Endothelial cell of umbilical vein (primary cell): ENCODE measurements around the gene PRRC2A. TPM values are rescaled to one million over a fixed set of nuclear protein-coding genes. Genes with fewer than 3 reads are reported as not detected.

Experiments used
- BruUV-seq: library from RNA; stranded (reverse); fragments of 400-500 nt; replicated peaks from 2 replicates; lab custom pipeline; 2021; lab: Mats Ljungman, UMichigan
- CTCF ChIA-PET: fragments of 300-600, 350-600 bp; sonication (Branson Sonifier 250); formaldehyde crosslinking; loops from one replicate; lab custom pipeline; 2021; ENCODE audit warnings: antibody characterized with exemption, inconsistent platforms; lab: Charles Lee
- POLR2A ChIA-PET: fragments of 300-600, 350-600 bp; sonication (Branson Sonifier 250); formaldehyde crosslinking; loops from one replicate; lab custom pipeline; 2021; ENCODE audit warnings: antibody characterized with exemption, inconsistent platforms; lab: Charles Lee
- DNase-seq: peaks from one replicate; pipeline ENCODE4 v3.0.0-alpha.2; 2011; ENCODE audit warnings: low read depth, low spot score
- FAIRE-seq: peaks from 2 replicates; lab custom pipeline; 2011; peaks lifted over from hg19 to GRCh38; lab: Jason Lieb, UNC
- H2AFZ ChIP-seq: 2 replicates; pipeline ENCODE4 v1.6.0; 2012; ENCODE audit warnings: low read depth, low read length, control low read depth, inconsistent platforms
- H3K27ac ChIP-seq: 2 replicates; pipeline ENCODE4 v1.5.1; 2011; ENCODE audit warnings: low read depth, mild to moderate bottlenecking, control low read depth, low read length, moderate library complexity; ENCODE audit not compliant: insufficient read depth
- H3K27me3 ChIP-seq, 2 experiments: 2 replicates each; pipeline versions ENCODE4 v1.6.0 to v1.6.1; 2011; ENCODE audit warnings: low read length in 2 of 2, mixed read lengths in 1 of 2; ENCODE audit not compliant: control insufficient read depth in 2 of 2, insufficient read depth in 2 of 2
- H3K36me3 ChIP-seq, 2 experiments: 2 replicates in 1 of 2; 3 replicates in 1 of 2; pipeline ENCODE4 v1.5.1; 2011; ENCODE audit warnings: low read length in 2 of 2, mild to moderate bottlenecking in 1 of 2, moderate library complexity in 1 of 2; ENCODE audit not compliant: control insufficient read depth in 2 of 2, insufficient read depth in 2 of 2; ENCODE audit errors: extremely low read depth in 1 of 2
- H3K4me1 ChIP-seq: 3 replicates; pipeline ENCODE4 v1.5.1; 2011; ENCODE audit warnings: mild to moderate bottlenecking, low read length; ENCODE audit not compliant: control insufficient read depth, insufficient read depth; ENCODE audit errors: extremely low read depth
- H3K4me2 ChIP-seq: 2 replicates; pipeline ENCODE4 v1.6.1; 2011; ENCODE audit warnings: low read length, control low read depth, mixed read lengths; ENCODE audit not compliant: insufficient read depth
- H3K4me3 ChIP-seq, 3 experiments: fragments of 200-600 bp in 1 of 3; sonication (generic), shearing (Covaris generic) in 1 of 3; replicated peaks in 1 of 3; 2 replicates each; pipeline ENCODE4 v1.5.1; 2011 to 2016; ENCODE audit warnings: control low read depth in 3 of 3, low read length in 3 of 3, mild to moderate bottlenecking in 2 of 3, inconsistent platforms in 1 of 3, low read depth in 1 of 3, moderate library complexity in 1 of 3; ENCODE audit not compliant: insufficient read depth in 1 of 3
- H3K79me2 ChIP-seq: 2 replicates; pipeline ENCODE4 v1.6.0; 2012; ENCODE audit warnings: low read length, inconsistent platforms; ENCODE audit not compliant: control insufficient read depth, insufficient read depth
- H3K9ac ChIP-seq: replicated peaks from 2 replicates; pipeline ENCODE3; 2011; ENCODE audit warnings: low read length, control low read depth; ENCODE audit not compliant: insufficient read depth; ENCODE audit errors: extremely low read depth
- H3K9me1 ChIP-seq: replicated peaks from 3 replicates; pipeline ENCODE4 v1.6.0; 2011; ENCODE audit warnings: mild to moderate bottlenecking, low read length; ENCODE audit not compliant: control insufficient read depth, insufficient read depth; ENCODE audit errors: extremely low read depth
- H3K9me3 ChIP-seq: replicated peaks from 2 replicates; pipeline ENCODE4 v1.5.1; 2012; ENCODE audit warnings: low read length, inconsistent platforms; ENCODE audit not compliant: control insufficient read depth, insufficient read depth
- H4K20me1 ChIP-seq: replicated peaks from 2 replicates; pipeline ENCODE3; 2011; ENCODE audit warnings: mild to moderate bottlenecking, low read length; ENCODE audit not compliant: control insufficient read depth, insufficient read depth; ENCODE audit errors: extremely low read depth
- EZH2 ChIP-seq: IDR thresholded peaks from 2 replicates; pipeline ENCODE4 v1.6.1; 2012; ENCODE audit warnings: borderline replicate concordance, low read depth, mild to moderate bottlenecking, moderate library complexity, low read length, inconsistent platforms; ENCODE audit not compliant: severe bottlenecking
- FOS ChIP-seq: IDR thresholded peaks from 2 replicates; pipeline ENCODE4 v1.6.1; 2011; ENCODE audit warnings: mild to moderate bottlenecking, low read length, moderate library complexity, borderline replicate concordance; ENCODE audit not compliant: insufficient read depth
- GATA2 ChIP-seq: IDR thresholded peaks from 2 replicates; pipeline ENCODE4 v1.7.0; 2011; ENCODE audit warnings: low read depth, mild to moderate bottlenecking, moderate library complexity, mixed read lengths, low read length; ENCODE audit not compliant: insufficient read length, insufficient read depth
- JUN ChIP-seq: IDR thresholded peaks from 2 replicates; pipeline ENCODE4 v1.6.1; 2011; ENCODE audit warnings: borderline replicate concordance, low read depth; ENCODE audit not compliant: insufficient read length, insufficient read depth
- MYC ChIP-seq: IDR thresholded peaks from one replicate; pipeline ENCODE4 v1.6.1; 2011; ENCODE audit warnings: mild to moderate bottlenecking, low read depth, low read length
- POLR2A ChIP-seq: IDR thresholded peaks from 2 replicates; pipeline ENCODE4 v1.6.1; 2012; ENCODE audit warnings: low read depth, mild to moderate bottlenecking, control low read depth, low read length
- POLR2AphosphoS5 ChIP-seq: IDR thresholded peaks from 2 replicates; pipeline ENCODE4 v1.6.1; 2012; ENCODE audit warnings: low read depth, mild to moderate bottlenecking, control low read depth, low read length, moderate library complexity; ENCODE audit not compliant: insufficient read depth
- dilution Hi-C: fragments of 300-500 bp; cut with MboI; formaldehyde crosslinking; loops from one replicate; pipeline ENCODE4 v1.15.0; 2019; ENCODE audit warnings: low sequenced_read_pairs; ENCODE audit not compliant: extremely low pct_ligation_motif_present
- intact Hi-C: fragments of 100-400 bp; cut with micrococcal nuclease; formaldehyde crosslinking; loops from one replicate; pipeline ENCODE4 v1.10.0; 2022
- polyA plus RNA-seq, 4 experiments: library from polyadenylated mRNA; depleted of rRNA in 3 of 4; stranded (reverse) in 3 of 4; unstranded in 1 of 4; fragments of >200 nt; gene quantifications; 2 replicates each; pipeline versions ENCODE4 v1.2.1 to v1.2.3, GENCODE V29; 2011 to 2012; ENCODE audit warnings: missing spikeins in 1 of 4
- total RNA-seq: library from RNA; stranded (reverse); gene quantifications from 2 replicates; pipeline ENCODE4 v1.2.3, GENCODE V29; 2021
- TF ChIP-seq, protein P1 (sequence below): IDR thresholded peaks from 2 replicates; pipeline ENCODE4 v1.6.1; 2011; ENCODE audit not compliant: insufficient read depth, insufficient read length
- TF ChIP-seq, protein P2 (sequence below), 2 donors: IDR thresholded peaks; 1 replicate in 1 of 2; 2 replicates in 1 of 2; pipeline ENCODE4 v1.5.1; 2011; ENCODE audit warnings: low read length in 2 of 2, mild to moderate bottlenecking in 2 of 2, moderate library complexity in 2 of 2, control low read depth in 1 of 2, inconsistent platforms in 1 of 2, low read depth in 1 of 2; ENCODE audit not compliant: insufficient read depth in 1 of 2; ENCODE audit errors: extremely low read depth in 1 of 2

The PRRC2A gene
- total and polyA plus RNA-seq, 2 donors (not counting 3 experiments of a cell fraction or from before 2014, with no cell fraction given) = 88.4 to 229 TPM

DNA sequence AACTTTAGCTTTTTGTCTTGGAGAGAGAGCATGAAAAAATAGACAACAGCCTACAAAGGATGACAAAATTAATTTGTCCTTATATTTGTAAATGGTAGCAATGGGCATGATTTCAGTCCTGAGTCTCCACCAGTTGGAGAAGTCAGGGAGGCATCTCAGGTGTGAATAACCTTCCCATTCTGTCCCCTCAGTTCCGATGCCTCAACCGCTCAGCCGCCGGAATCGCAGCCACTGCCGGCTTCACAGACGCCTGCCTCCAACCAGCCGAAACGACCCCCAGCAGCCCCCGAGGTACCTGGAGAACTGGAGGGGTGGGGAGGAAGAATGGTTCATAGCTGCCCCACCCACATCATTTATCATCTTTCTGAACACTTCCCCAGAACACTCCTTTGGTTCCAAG, 3.6 kb downstream of the PRRC2A start:
- TF ChIP-seq, protein P1, sequence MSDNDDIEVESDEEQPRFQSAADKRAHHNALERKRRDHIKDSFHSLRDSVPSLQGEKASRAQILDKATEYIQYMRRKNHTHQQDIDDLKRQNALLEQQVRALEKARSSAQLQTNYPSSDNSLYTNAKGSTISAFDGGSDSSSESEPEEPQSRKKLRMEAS = no peak
- TF ChIP-seq, protein P2, sequence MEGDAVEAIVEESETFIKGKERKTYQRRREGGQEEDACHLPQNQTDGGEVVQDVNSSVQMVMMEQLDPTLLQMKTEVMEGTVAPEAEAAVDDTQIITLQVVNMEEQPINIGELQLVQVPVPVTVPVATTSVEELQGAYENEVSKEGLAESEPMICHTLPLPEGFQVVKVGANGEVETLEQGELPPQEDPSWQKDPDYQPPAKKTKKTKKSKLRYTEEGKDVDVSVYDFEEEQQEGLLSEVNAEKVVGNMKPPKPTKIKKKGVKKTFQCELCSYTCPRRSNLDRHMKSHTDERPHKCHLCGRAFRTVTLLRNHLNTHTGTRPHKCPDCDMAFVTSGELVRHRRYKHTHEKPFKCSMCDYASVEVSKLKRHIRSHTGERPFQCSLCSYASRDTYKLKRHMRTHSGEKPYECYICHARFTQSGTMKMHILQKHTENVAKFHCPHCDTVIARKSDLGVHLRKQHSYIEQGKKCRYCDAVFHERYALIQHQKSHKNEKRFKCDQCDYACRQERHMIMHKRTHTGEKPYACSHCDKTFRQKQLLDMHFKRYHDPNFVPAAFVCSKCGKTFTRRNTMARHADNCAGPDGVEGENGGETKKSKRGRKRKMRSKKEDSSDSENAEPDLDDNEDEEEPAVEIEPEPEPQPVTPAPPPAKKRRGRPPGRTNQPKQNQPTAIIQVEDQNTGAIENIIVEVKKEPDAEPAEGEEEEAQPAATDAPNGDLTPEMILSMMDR (IDR thresholded peaks at IDR 0.05; ENCODE audit: extremely low read depth in 1 of 2, insufficient read depth in 1 of 2, low read depth in 1 of 2, low read length in 2 of 2) = no peak
- TF ChIP-seq MYC (no peak), JUN (no peak), POLR2AphosphoS5 (no peak), FOS (no peak), EZH2 (no peak), GATA2 (no peak), POLR2A (no peak)

More for the DNA sequence above, 3.6 kb downstream of the PRRC2A start:
- DNase-seq = no peak
- Histone ChIP-seq H3K36me3 (peaks cover 36 to 48% of the 10 kb centered on the region in 2 experiments), H3K27me3 (no peaks in the 10 kb centered on the region), H2AFZ (no peak overlapping the region), H3K4me2 (no peak overlapping the region), H3K27ac (no peak overlapping the region), H3K4me3 (no peak overlapping the region), H3K79me2 (peaks cover 66% of the 10 kb centered on the region), H3K9me3 (no peaks in the 10 kb centered on the region), H3K4me1 (peaks cover 13% of the 10 kb centered on the region), H4K20me1 (no peaks in the 10 kb centered on the region), H3K9ac (no peak overlapping the region), H3K9me1 (no peaks in the 10 kb centered on the region)
- CTCF ChIA-PET = no interaction called here
- BruUV-seq = no TSS peak
- dilution Hi-C loops (no loop called here), intact Hi-C loops (loop anchor here (5.0 kb wide), 1 partner anchor 132 kb away; no protein-coding TSS in a partner anchor)
- no peak for FAIRE-seq
- POLR2A ChIA-PET = no interaction called here
